ENCODE measurements around the gene MCF2L2. TPM values are rescaled to one million over a fixed set of nuclear protein-coding genes. Genes with fewer than 3 reads are reported as not detected.

MCF2L2 gene
- polyA plus RNA-seq, 3 donors, result 0.37 to 0.78 (median 0.71) TPM

DNA sequence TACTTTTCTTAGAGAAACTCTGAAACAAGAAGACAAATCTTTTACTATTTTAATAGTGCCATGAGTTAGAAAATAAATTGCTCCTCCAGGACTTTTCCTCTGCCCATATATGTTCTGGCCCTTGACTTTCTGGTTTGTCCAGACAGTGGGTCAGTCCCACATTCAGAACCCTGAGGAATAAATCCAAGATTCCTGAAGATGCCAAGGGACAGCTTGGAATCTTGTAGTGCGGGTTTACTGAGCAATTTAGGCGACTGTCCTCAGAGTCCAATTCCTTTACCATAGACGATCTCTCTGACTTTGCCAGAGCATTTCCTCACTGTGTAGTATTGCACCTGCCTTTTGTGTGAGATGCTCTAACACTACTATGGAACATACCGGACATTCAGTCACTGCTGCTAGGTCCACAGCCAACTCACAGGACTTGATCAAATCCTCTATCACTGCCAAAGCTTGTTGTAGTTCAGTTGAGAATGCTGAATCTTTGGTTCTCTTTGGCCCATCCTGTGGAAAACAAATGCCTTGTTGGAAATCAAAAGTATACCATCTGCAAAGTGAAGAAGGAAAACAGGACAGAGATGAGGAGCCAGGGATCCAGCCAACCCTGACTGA, 212.7 kb downstream of the MCF2L2 start:
- no peak for DNase-seq (ENCODE audit: low read depth in 3 of 3, low spot score in 2 of 3)

DNA sequence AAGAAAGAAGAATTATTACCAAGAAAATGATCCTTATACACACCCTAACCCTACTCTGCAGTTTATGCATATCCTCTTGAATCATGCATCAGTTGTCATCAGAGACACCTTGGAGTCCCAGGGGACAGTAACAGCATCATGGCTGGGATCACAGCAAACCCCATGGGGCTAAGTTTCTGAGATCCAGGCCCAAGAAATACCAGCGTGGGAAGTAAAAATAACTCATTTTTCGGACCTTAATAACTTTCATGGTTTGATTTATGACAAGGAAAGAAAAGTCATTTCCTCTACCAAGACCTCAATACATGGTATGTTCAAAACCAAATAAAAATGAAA, 214.2 kb downstream of the MCF2L2 start:
- no peak for DNase-seq (ENCODE audit: low read depth in 3 of 3, low spot score in 2 of 3)

DNA sequence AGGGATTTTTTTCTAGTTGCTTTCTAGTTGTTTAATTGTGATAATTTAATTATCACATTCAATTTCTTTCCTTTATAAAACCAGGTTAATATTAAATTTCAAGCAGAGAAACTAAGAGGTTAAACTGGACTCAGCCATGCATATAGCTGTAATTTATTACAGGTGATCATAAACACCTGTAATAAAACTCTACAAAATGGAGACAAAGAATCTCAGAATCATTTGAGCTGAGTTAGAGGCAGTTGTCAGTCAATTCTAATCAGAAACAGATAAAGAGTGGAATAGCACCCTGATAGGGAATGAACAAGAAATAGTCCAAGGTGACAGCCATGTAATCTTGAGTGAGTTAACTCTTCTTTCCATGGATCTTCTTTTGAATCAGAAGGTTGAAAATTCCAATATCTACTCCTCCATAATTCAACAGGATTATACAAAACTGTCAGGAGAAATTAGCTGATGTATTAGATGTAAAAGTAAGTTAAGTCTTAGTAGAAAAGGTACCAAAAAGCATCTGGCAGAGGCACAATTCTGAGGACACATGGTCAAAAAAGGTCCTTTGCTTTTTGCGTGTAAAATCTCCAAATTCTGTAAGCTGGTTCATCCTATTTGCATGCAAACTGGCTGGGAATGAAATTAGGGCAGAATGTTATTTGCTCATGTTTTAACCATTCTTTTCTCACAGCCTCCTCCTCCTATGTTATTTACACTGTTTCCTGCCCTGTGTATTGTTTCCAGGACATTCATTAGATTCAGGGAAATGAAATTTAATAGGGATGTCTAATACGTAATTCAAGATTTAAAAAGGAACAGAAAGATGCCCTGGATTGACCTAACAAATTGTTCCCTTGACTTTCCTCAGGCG, 214.8 kb downstream of the MCF2L2 start:
- no peak for DNase-seq (ENCODE audit: low read depth in 3 of 3, low spot score in 2 of 3)

GRCh38 chr3:183212565-183212964, 215.9 kb downstream of the MCF2L2 start:
- DNase-seq (ENCODE audit: low read depth in 3 of 3, low spot score in 2 of 3), result no peak

- DNase-seq (ENCODE audit: low read depth in 3 of 3, low spot score in 2 of 3), result no peak
These were observed 216.3 kb downstream of the MCF2L2 start for GRCh38 chr3:183212096-183212495.

GRCh38 chr3:183211352-183211751, 217.1 kb downstream of the MCF2L2 start:
- no peak for DNase-seq (ENCODE audit: low read depth in 3 of 3, low spot score in 2 of 3)

GRCh38 chr3:183210862-183211341, 217.5 kb downstream of the MCF2L2 start:
- DNase-seq (ENCODE audit: low read depth in 3 of 3, low spot score in 2 of 3), result no peak

DNA sequence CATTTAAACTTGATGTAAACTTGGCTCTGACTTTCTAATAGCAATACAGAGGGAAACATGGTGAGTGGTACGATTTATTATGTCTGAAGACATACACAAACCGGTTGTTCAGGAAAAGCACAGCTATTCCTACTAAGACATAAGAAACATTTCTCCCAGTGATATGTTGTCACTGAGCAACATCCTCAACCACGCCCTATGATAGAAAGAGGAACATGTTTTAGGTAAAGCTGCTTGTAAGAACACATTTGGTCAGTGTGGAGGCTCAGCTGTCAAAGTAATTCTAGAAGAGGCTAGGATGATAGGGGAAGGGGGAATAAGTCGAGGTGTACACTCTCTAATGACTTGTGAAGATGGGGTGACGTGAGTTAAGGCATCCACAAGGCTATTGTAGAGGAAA, 218.1 kb downstream of the MCF2L2 start:
- DNase-seq (ENCODE audit: low read depth in 3 of 3, low spot score in 2 of 3), result no peak

DNA sequence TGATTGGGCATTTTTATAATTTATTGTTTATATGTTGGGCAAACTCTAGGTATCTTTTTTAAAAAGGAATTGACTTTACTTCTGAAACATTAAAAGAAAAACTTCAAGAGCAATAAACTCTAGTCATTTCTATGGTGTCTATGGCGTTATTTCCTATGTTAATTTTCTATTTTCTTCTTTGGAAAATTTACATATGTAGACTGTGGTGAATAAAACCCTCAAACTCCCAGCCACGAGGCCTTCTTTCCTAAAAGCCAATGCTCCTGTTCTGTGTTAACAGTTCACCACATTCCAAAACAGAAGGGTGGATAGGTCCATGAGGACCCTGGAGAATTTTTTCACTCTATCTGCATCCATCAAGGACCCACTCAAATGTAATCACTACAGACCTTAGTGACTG, 219.6 kb downstream of the MCF2L2 start:
- no peak for DNase-seq (ENCODE audit: low read depth in 3 of 3, low spot score in 2 of 3)

- DNase-seq (ENCODE audit: low read depth in 3 of 3, low spot score in 2 of 3), result no peak
These were observed 220.2 kb downstream of the MCF2L2 start for GRCh38 chr3:183208260-183208659.

DNA sequence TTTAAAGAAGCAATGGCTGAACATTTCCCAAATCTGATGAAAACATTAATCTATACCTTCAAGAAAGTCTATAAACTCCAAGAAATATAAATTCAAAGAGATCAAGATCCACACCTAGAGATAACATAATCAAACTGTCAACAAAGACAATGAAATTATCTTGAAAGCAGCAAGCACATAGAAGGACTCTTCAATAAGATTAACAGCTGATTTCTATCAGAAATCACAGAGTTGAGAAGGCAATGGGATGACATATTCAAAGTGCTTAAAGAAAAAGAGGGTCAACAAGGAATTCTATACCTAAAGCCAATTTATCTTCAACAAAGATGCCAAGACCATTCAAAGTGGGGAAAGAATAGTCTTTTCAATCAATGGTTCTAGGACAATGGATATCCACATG, 224.7 kb downstream of the MCF2L2 start:
- DNase-seq (ENCODE audit: low read depth in 3 of 3, low spot score in 2 of 3), result no peak

GRCh38 chr3:183202004-183202722, 226.3 kb downstream of the MCF2L2 start:
- no peak for DNase-seq (ENCODE audit: low read depth in 3 of 3, low spot score in 2 of 3)

GRCh38 chr3:183198939-183199338, 229.5 kb downstream of the MCF2L2 start:
- DNase-seq (ENCODE audit: low read depth in 3 of 3, low spot score in 2 of 3), result no peak

GRCh38 chr3:183197734-183198133, 230.7 kb downstream of the MCF2L2 start:
- DNase-seq (ENCODE audit: low read depth in 3 of 3, low spot score in 2 of 3), result no peak

- DNase-seq (ENCODE audit: low read depth in 3 of 3, low spot score in 2 of 3), result no peak
These were observed 233.2 kb downstream of the MCF2L2 start for GRCh38 chr3:183195266-183195665.

DNA sequence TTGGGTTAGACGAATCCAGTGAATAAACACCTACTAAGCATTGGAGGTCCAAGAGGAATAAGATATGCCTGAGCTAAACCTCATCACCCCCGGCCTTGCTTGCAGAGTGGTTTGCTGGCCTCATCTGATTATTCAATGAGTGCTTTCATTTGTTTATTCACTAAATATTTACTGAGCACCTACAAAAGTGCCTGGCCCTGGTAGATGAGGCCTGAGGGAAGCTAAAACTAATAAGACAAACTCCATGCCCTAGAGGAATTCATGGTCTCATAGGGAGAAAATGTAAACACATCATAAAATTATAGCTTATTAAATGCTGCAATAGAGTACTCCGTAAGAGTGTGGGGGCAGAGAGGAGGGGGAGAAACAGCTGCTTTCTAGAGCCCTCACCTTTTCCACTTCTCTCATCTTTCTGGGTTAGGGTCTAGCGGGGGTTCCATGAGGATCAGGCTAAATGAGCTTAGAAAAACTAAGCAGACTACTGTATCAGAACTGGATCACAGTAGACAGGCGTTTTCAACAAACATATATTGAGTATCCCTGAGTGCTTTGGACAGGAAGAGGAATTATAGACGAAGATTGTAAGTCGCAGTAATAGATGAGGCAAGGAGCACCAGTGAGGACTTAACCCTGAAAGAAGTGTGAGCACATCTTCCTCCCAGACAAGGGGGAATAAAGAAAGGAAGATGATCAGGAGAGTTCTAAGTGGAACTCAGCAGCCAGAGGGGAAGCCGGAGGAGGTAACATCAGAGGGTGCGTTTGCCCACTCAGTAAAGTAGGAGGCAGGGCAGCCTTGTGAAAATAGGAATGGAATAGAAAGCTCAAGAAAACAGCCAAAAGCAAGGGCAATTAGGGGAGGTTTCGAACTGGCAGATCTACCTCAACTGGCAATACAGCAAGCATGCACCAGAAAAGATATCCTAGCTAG, 234.4 kb downstream of the MCF2L2 start:
- no peak for DNase-seq (ENCODE audit: low read depth in 3 of 3, low spot score in 2 of 3)

DNA sequence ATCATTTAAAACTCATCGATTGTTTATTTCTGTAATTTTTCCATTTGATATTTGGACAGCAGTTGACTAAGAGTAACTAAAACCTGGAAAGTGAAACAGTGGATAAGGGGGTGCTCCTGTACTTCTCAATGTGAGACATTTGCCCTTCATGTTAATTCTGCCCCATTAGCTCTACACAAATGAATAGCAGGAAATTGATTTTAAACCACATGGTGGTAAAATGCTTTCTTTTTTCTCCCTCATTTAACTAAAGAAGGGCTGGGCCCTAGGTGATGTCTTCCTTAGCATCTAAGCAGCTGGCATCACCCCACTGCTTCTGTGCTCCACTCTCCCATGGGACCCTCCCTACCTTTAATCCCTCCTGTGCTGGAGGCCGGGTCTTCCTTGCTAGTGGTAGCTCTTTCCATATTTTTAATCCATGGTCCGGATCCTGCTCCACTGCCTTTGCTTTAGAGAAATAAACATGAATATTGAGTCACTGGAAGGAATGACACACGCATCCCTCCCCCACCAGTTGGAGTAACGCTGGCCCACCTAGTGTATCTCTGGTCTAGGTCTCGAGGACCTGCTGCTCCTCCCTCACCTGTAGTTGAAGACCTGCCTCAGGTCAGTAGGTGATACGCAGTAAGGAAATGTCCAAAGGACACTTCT, 235.6 kb downstream of the MCF2L2 start:
- no peak for DNase-seq (ENCODE audit: low read depth in 3 of 3, low spot score in 2 of 3)

- DNase-seq (ENCODE audit: low read depth in 3 of 3, low spot score in 2 of 3), result no peak
These were observed 238.8 kb downstream of the MCF2L2 start for GRCh38 chr3:183189641-183190040.

DNA sequence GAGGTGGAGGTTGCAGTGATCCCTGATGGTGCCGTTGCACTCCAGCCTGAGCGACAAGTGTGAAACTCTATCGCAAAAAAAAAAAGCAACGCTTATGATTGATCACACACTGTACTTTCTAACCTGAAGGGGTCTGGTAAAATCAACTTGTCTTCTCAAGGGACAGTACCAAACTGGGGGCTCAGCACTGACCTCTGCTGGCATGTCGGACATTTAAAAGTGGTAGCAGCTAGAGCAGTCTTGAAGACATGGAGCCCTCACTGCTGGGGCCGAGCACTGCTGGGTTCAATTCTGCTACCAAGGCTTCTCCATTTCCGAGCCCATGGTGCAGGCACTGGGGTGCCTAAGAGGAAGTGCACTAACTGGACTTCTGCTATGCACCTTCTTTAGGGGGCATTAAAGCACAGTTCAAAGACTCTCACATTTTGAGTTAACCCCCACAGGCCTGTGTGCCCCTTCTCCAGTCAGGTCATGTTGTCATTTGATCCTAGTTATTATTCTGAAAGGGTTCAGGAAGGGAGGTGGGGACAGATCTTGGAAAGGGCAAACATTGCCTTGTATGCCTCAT, 239.4 kb downstream of the MCF2L2 start:
- no peak for DNase-seq (ENCODE audit: low read depth in 3 of 3, low spot score in 2 of 3)

- DNase-seq (ENCODE audit: low read depth in 3 of 3, low spot score in 2 of 3), result no peak
These were observed 242.7 kb downstream of the MCF2L2 start for GRCh38 chr3:183185696-183186095.
